ENCODE measurements around the gene CEACAM18.
"Not testable (repeated sequence)": the region's sequence is repeated elsewhere in the genome, so short reads cannot be mapped to it uniquely, and the experiment has no call there.

Gene CEACAM18

DNA sequence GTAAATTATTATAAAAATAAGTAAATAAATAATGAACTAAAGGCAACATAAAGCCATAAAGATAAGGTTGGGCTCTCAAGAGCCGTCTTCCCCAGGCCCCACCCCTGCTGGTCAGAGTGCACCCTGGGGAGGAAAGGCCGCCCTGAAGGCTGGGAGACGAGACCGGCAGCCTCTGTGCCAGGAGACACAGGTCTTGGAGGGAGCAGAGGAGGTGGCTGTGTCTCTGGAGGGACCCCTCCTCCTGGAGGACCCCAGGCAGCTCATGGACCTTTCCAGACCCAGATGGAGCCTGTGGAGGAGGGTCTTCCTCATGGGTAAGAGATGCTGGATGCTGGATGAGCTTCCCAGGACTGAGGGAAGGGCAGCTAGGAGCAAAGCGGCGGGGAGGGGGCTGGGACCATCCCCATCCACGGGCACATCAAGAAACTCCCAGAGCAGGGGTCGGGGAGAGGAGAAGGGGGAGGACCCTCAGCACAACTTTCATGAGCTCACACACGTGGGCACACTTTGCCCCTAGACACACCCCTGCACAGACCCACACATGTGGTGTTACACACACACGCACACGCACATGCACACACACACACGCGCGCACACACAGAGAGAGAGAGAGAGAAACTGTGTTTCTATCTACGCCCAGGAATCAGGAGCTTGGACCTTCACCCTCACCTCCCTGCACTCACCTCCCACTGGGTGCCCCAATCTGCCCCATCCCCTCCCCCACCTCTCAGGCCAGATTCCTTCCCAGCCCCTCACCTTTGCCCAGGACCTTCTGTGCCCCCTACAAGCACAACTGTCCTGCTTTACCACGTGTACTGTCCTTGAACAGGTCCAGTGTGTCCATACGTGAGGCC lies at the start of gene CEACAM18:
Gene CEACAM18, plus strand, starts transcription at position 159 of the 854 bp plus-strand sequence.
- no peak for DNase-seq (ENCODE audit: low read depth in 1 of 2, low spot score in 1 of 2)

DNA sequence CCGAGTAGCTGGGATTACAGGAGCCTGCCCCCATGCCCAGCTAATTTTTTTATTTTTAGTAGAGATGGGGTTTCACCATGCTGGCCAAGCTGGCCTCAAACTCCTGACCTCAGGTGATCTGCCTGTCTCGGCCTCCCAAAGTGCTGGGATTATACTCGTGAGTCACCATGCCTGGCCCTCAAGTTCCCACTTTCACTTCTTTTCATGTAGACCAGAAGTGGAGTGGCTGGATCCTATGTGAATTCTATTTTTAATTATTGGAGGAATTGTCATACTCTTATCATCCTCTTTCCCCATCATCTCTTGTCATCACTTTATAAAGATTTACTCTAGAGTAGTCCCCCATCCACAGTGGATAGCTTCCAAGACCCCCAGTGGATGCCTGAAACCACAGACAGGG lies 48.1 kb upstream of the CEACAM18 start:
- DNase-seq (ENCODE audit: low read depth in 1 of 2, low spot score in 1 of 2) = no peak

- no peak for DNase-seq (ENCODE audit: low read depth in 1 of 2, low spot score in 1 of 2)
Observed at GRCh38 chr19:51431124-51431523, 47.2 kb upstream of the CEACAM18 start.

DNA sequence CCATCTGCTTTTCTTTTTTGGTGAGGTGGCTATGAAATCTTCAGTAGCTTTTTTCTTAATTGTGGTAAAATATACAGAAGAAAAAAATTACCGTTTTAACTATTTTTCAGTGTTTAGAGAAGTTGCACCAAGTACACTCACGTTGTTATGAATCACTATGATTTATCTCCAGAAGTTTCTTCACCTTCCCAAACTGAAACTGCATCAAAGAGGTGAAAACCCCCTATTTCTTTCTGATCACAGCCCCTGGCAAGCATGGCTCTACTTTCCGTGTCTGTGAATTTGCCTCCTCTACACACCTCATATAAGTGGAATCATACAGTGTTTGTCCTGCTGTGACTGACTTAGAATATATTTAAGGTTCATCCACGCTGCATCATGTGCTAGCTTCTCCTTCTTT lies 45.3 kb upstream of the CEACAM18 start:
- no peak for DNase-seq (ENCODE audit: low read depth in 1 of 2, low spot score in 1 of 2)

DNA sequence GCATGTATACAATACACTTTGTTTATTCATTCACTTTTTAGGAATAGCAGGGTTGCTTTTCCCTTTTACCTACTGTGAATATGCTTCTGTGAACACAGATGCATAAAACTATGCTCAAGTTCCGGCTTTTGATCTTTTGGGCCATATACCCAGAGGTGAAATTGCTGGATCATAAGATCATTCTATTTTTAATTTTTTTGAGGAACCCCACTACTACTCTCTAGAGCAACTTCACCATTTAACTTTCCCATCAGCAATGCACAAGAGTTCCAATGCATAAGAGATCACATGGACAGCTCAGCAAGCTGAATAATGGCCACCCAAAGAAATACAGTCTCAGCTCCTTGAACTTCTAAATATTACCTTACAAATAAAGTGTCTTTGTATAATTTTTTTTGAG lies 43.9 kb upstream of the CEACAM18 start:
- DNase-seq (ENCODE audit: low read depth in 1 of 2, low spot score in 1 of 2) = no peak

- DNase-seq (ENCODE audit: low read depth in 1 of 2, low spot score in 1 of 2) = no peak
Observed at GRCh38 chr19:51439021-51439465, 39.3 kb upstream of the CEACAM18 start.

DNA sequence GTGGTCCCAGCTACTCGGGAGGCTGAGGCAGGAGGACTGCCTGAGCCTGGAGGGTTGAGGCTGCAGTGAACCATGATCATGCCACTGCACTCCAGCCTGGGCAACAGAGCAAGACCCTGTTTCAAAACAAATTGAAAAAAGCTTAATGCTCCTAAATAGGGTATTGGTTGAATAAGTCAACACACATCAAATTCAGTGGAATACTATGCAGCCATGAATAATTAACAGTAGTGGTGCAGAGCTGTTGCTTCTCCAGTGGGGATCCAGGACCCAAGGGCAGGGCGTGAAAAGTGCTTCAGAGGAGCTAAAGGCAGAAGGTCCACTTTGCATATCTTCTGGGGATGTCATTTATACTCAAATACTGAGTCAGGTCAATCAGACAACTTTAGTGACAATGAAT lies 38.3 kb upstream of the CEACAM18 start:
- no peak for DNase-seq (ENCODE audit: low read depth in 1 of 2, low spot score in 1 of 2)

GRCh38 chr19:51440846-51441409 lies 37.4 kb upstream of the CEACAM18 start:
- peak in 1 of 2 donors; percentile 35 for DNase-seq (ENCODE audit: low read depth in 1 of 2, low spot score in 1 of 2)

GRCh38 chr19:51441410-51442390 lies 36.6 kb upstream of the CEACAM18 start:
- peak; percentile 55 to 77 for DNase-seq (ENCODE audit: low read depth in 1 of 2, low spot score in 1 of 2)

DNA sequence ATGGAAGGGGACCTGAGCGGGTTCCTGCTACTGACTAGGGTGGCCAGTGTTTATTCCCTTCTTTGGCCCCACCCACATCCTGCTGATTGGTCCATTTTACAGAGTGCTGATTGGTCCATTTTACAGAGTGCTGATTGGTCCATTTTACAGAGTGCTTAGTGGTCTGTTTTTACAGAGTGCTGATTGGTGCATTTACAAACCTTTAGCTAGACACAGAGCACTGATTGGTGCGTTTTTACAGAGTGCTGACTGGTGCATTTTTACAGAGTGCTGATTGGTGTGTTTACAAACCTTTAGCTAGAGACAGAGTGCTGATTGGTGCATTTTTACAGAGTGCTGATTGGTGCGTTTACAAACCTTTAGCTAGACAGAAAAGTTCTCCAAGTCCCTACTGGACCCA lies 30.8 kb upstream of the CEACAM18 start:
- DNase-seq (ENCODE audit: low read depth in 1 of 2, low spot score in 1 of 2) = not testable (repeated sequence)

GRCh38 chr19:51448011-51448410 lies 30.3 kb upstream of the CEACAM18 start:
- no peak for DNase-seq (ENCODE audit: low read depth in 1 of 2, low spot score in 1 of 2)

GRCh38 chr19:51448411-51449016 lies 29.8 kb upstream of the CEACAM18 start:
- no peak for DNase-seq (ENCODE audit: low read depth in 1 of 2, low spot score in 1 of 2)

DNA sequence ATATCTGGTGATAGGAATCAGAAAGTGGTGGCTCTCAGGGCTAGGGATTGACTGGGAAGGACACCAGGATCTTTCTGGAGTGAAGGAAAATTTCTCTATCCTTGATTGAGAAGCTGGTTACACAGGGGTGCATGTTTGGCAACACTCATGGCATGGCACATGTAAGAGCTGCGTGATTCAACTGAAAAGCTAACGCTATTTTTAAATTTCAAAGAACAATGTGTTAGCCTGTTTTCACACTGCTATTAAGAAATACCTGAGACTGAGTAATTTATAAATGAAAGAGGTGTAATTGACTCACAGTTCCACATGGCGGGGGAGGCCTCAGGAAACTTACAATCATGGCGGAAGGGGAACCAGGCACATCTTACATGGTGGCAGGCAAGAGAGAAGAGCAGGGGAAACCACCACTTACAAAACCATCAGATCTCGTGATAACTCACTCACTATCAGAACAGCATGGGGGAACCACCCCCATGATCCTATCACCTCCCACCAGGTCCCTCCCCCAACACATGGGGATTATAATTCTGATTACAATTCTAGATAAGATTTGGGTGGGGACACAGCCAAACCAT lies 27.5 kb upstream of the CEACAM18 start:
- no peak for DNase-seq (ENCODE audit: low read depth in 1 of 2, low spot score in 1 of 2)

- no peak for DNase-seq (ENCODE audit: low read depth in 1 of 2, low spot score in 1 of 2)
Observed at GRCh38 chr19:51456541-51457290, 21.6 kb upstream of the CEACAM18 start.

- DNase-seq (ENCODE audit: low read depth in 1 of 2, low spot score in 1 of 2) = no peak
Observed at GRCh38 chr19:51457351-51458013, 20.9 kb upstream of the CEACAM18 start.

DNA sequence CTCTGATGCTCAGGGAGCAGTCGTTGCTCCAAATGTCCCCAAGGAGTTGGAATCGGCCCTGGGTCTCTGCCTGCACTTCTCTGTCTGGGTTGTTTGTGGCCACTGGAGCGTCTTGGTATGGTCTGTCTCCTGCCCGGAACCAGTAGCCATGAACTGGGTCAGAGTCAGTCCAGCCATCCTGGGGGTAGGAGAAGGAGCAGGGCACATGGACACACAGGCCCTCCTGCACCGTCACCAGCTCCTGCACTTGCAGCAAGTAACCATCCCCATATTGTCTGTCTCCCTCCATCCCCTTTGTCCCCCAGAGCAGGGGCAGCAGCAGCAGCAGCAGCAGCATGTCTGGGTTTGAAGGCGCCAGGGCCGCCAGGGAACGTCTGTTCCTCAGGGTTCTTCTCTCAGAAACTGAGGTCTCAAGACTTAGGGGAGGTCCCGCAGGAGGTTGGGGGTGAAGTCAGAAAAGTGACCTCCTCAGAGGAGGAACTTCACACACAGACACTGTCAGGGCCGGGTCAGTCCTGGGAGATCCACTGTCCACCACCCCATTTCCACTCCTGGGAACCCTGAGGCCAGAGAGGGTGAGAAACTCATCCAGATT lies 20.2 kb upstream of the CEACAM18 start, which contains the start of gene SIGLEC8:
Gene SIGLEC8, minus strand, starts transcription at position 404 of the 595 bp plus-strand sequence. Its CDS starts 67 bp downstream, at position 337.
- DNase-seq (ENCODE audit: low read depth in 1 of 2, low spot score in 1 of 2) = no peak

DNA sequence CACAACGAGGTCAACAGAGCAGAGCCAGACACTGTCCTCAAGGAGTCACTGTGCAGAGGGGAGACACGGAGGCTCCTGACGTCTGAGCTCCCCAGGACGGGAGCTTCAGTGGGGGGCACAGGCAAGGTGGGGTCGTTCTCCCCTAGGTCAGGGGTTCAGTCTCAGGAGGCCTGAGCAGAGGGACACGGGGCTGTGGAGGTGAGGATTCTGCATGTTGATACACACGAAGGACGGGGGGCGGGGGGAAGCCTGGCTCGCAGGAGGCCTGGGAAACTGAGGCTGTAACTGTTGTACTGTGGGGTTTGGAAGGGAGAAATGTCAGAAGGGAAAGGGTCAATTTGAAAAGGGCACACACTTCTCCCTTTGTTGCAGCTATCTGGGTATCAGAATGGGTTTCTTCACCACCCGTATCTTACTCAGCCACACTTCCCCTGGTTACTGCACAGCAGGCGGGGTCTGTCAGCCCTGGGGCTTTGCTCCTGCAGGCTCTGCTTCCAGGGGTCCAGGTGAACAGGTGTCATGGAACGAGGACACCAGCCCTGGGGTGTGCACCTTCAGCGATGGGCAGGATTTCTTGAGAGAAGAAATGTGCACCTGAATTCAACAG lies 19.3 kb upstream of the CEACAM18 start:
- no peak for DNase-seq (ENCODE audit: low read depth in 1 of 2, low spot score in 1 of 2)

Data from activated T-helper 1 cell treated with anti-CD3 and anti-CD28 coated beads, Interleukin-2, amount 50 U/mL, for 16 hours (primary cell).